Stomach (tissue), 9 donors: ENCODE measurements around the gene PCBD1. TPM values are rescaled to one million over a fixed set of nuclear protein-coding genes. Genes with fewer than 3 reads are reported as not detected.
A peak's percentile ranks its signal among the peaks of the same experiment; 100 is the strongest.

Experiments
- DNase-seq, 2 donors: peaks; one replicate each; pipeline versions ENCODE4 v3.0.0 to v3.0.0-alpha.2; 2013 to 2019
- H3K27ac ChIP-seq, 5 donors: fragments of 200-600 bp in 4 of 5; sonication (generic) in 4 of 5; one replicate each; pipeline ENCODE4 v1.5.1; 2013 to 2019; ENCODE audit warnings: mild to moderate bottlenecking in 1 of 5, moderate library complexity in 1 of 5
- H3K27me3 ChIP-seq, 3 donors: fragments of 200-600 bp; sonication (generic); one replicate each; pipeline ENCODE4 v1.5.1; 2017 to 2019; ENCODE audit warnings: mixed run types in 1 of 3
- H3K36me3 ChIP-seq, 4 donors: fragments of 200-600 bp; sonication (generic); 1 replicate in 3 of 4; 2 replicates in 1 of 4; pipeline ENCODE4 v1.5.1; 2016 to 2019
- H3K4me1 ChIP-seq, 4 donors: fragments of 200-600 bp; sonication (generic); one replicate each; pipeline ENCODE4 v1.5.1; 2016 to 2019
- H3K4me3 ChIP-seq, 4 donors: fragments of 200-600 bp; sonication (generic) in 3 of 4; one replicate each; pipeline ENCODE4 v1.5.1; 2016 to 2019; ENCODE audit warnings: mild to moderate bottlenecking in 1 of 4
- H3K9me3 ChIP-seq, 4 donors: fragments of 200-600 bp; sonication (generic); one replicate each; pipeline ENCODE4 v1.5.1; 2016 to 2019
- EP300 ChIP-seq: sonication (generic); formaldehyde crosslinking; IDR thresholded peaks from one replicate; pipeline ENCODE4 v1.6.1; 2017; ENCODE audit warnings: antibody characterized with exemption
- POLR2A ChIP-seq, 4 donors: fragments of 450-650 bp; IDR thresholded peaks; one replicate each; pipeline ENCODE4 v1.6.1; 2016; ENCODE audit warnings: antibody characterized with exemption in 4 of 4, control low read depth in 2 of 4, mild to moderate bottlenecking in 1 of 4, moderate library complexity in 1 of 4
- POLR2AphosphoS5 ChIP-seq, 3 donors: sonication (generic); formaldehyde crosslinking; IDR thresholded peaks; one replicate each; pipeline ENCODE4 v1.6.1; 2016; ENCODE audit warnings: antibody characterized with exemption in 3 of 3
- WGBS, 5 donors: extraction: QIAGEN DNeasy Blood & Tissue Kit in 3 of 5; methylation state at CpG; one replicate each; pipeline versions ENCODE4 v1.1.5 to v1.1.7; 2013 to 2018; 5-methylcytosine and 5-hydroxymethylcytosine counted together
- intact Hi-C: fragments of 100-400 bp; cut with DNase I; formaldehyde crosslinking; loops from one replicate; pipeline ENCODE4 v1.15.1; 2023; ENCODE audit warnings: low total_unique reads
- polyA plus RNA-seq, 3 donors: library from polyadenylated mRNA; stranded (reverse); fragments of 200-250 nt; gene quantifications; one replicate each; pipeline ENCODE4 v1.2.3, GENCODE V29; 2013
- total RNA-seq, 5 donors: library from RNA; depleted of rRNA; stranded (reverse); fragments of >200 nt; gene quantifications; one replicate each; pipeline versions ENCODE4 v1.1.0 to v1.2.3, GENCODE V29; 2014 to 2016
- TF ChIP-seq, protein P1 (sequence below), 7 experiments: fragments of 450-650 bp in 4 of 7; fragments of 200-600 bp in 3 of 7; sonication (generic) in 3 of 7; IDR thresholded peaks; one replicate each; pipeline ENCODE4 v1.5.1; 2016 to 2019; ENCODE audit warnings: antibody characterized with exemption in 7 of 7, control low read depth in 2 of 7, mild to moderate bottlenecking in 1 of 7
- donor health status: healthy with polysubstance abuse.
- donor health status: Bipolar disorder and iron deficiency.
- donor health status: healthy.

The PCBD1 gene
- total and polyA plus RNA-seq, 8 donors = 29.4 to 130 (median 66.1) TPM

DNA sequence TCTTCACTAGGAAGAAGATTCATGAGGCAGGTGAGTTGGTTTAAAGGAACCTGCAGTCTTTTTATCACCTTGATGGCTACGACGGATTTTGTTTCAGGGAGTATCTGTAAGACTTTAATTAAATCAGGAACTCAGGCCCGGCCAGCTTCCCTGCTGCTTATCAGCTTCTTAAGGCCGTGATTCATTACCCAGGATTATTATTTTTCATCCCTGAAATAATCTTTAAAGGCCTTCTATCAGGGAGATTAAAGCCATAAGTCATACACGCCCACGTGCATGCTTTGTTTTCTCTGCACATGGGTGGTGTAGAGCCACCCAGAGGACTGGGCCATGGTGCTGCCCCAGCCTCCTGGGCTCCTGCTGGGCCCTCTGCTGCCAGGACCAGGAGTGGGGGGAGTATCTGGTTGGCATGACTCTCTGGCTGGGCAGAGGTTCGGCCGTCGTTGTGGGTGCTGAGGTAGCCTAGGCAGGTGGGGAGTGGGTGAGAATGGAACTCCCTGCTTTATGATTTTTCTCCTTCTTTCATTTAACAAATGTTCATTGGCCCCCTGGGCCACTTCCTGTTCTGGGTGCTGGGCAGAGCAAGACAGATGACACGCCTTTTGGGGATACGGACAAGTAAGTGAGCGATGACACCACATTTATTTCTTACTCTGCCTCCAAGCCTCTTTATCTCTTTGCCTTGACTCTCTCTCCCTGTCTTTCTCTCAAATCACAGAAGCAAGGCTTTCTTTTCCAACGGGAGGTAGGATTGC lies 39.0 kb upstream of the PCBD1 start:
- intact Hi-C loops = no loop called here
- no peak overlapping the region for H3K4me3 ChIP-seq
- peak; percentile 28 to 49 for DNase-seq
- no peak overlapping the region for H3K27ac ChIP-seq
- H3K27me3 ChIP-seq = peaks cover 0 to 5% (median 0%) of the 10 kb centered on the region in 3 donors
- TF ChIP-seq, protein P1, sequence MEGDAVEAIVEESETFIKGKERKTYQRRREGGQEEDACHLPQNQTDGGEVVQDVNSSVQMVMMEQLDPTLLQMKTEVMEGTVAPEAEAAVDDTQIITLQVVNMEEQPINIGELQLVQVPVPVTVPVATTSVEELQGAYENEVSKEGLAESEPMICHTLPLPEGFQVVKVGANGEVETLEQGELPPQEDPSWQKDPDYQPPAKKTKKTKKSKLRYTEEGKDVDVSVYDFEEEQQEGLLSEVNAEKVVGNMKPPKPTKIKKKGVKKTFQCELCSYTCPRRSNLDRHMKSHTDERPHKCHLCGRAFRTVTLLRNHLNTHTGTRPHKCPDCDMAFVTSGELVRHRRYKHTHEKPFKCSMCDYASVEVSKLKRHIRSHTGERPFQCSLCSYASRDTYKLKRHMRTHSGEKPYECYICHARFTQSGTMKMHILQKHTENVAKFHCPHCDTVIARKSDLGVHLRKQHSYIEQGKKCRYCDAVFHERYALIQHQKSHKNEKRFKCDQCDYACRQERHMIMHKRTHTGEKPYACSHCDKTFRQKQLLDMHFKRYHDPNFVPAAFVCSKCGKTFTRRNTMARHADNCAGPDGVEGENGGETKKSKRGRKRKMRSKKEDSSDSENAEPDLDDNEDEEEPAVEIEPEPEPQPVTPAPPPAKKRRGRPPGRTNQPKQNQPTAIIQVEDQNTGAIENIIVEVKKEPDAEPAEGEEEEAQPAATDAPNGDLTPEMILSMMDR (IDR thresholded peaks at IDR 0.05) = no peak
- TF ChIP-seq EP300 (no peak), POLR2A (IDR thresholded peaks at IDR 0.05) (no peak), POLR2AphosphoS5 (IDR thresholded peaks at IDR 0.05) (peak in 1 of 3 donors; percentile 62)
- peaks cover 0 to 21% (median 3%) of the 10 kb centered on the region in 4 donors for H3K4me1 ChIP-seq
- no peaks in the 10 kb centered on the region for H3K36me3 ChIP-seq
- WGBS, 5 donors = 42 to 59% (median 45%) methylated on average over 13 of the region's 13 CpGs
- H3K9me3 ChIP-seq = no peaks in the 10 kb centered on the region

DNA sequence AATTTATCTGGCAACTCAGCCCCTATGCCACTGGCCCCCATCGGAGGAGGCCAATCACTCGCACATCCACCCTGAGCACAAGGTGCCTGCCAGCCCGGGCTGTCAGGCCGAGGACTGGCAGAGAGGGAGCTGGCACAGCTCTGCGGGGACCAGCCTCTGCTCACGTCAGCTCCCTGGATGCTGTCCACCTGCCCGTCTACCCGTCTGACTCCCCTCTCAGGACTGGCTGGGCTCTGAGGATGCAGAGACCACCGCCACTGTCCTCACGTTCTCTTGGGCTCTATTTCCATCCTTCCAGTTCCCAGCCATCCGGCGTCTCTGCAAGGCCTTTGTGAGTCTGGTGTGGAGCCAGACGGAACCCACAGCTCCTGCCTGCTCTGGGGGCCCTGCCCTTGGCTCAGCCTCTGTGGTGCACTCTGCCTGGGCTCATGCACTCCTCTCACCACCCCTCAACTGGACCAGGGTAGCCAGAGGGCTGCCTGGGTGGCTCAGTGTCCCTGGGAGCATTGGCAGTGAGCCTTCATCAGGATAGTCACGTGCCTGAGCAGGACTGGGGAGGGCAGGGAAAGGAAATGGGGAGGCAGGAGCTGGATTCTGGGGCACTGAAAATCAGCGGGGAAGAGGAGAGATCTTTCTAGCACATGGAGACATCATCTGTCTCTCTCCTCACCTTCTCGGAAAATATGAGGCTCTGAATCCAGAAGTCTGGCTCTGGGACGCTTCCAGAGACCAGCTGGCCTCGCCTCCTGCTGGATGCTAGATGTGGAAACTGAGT lies 38.0 kb upstream of the PCBD1 start:
- intact Hi-C loops = no loop called here
- Histone ChIP-seq H3K4me3 (no peak overlapping the region), H3K27me3 (no peaks in the 10 kb centered on the region), H3K36me3 (no peaks in the 10 kb centered on the region), H3K27ac (no peak overlapping the region), H3K9me3 (no peaks in the 10 kb centered on the region), H3K4me1 (peaks cover 0 to 21% (median 3%) of the 10 kb centered on the region in 4 donors)
- TF ChIP-seq, protein P1 (IDR thresholded peaks at IDR 0.05) = no peak
- no peak for TF ChIP-seq POLR2AphosphoS5 (IDR thresholded peaks at IDR 0.05)
- TF ChIP-seq EP300 = no peak
- TF ChIP-seq POLR2A (IDR thresholded peaks at IDR 0.05) = no peak
- no peak for DNase-seq
- 70 to 79% (median 76%) methylated on average over 16 to 18 of the region's 18 CpGs for WGBS, 5 donors

DNA sequence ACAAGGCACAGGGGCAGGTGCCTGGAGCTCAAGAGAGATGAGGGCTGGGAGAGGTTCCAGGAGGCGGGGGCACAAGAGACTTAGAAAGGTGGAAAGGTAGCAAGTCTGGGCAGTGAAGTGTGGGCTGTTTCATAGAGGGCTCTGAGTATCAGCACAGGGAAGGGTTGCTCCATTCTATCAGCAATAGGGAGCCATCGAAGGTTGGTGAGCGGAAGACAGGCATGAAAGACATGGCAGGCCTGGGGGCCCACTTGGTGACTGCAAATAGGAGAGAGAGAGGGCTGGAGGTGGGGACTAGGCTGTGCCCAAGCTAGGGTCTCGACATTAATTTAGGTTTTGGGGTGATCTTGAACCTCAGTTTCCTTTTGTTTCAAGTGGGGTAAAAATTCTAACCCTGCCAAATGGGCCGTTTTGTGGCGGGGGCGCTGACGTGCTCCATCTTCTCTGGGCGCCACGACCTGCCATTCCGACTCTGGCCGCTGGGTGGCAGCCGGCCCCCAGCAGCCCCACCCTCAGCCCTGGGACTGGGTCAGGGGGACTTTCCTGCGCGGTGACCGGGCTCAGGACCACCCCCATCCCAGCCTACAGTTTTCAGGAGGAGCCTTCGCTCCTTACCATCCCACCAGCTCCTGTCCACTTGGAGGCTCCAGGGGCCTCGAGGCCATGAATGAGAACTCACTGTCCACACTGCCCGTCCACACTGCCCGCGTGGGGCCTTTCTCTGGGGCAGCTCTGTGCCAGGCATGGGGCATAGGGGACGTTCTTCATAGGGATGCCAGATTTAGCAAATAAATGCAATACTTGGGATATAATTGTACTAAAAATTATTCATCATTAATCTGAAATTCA lies 37.2 kb upstream of the PCBD1 start:
- WGBS, 5 donors = 25 to 28% (median 27%) methylated on average over 21 to 22 of the region's 22 CpGs

More for the DNA sequence above, 37.2 kb upstream of the PCBD1 start:
- Histone ChIP-seq H3K27ac (no peak overlapping the region), H3K27me3 (peaks cover 0 to under 1% (median 0%) of the 10 kb centered on the region in 3 donors), H3K36me3 (no peaks in the 10 kb centered on the region), H3K9me3 (no peaks in the 10 kb centered on the region), H3K4me1 (peaks cover 0 to 21% (median 3%) of the 10 kb centered on the region in 4 donors), H3K4me3 (no peak overlapping the region)
- intact Hi-C loops = no loop called here
- TF ChIP-seq, protein P1 (IDR thresholded peaks at IDR 0.05) = peak in 5 of 7 experiments; percentile 67 to 97 (median 93)
- no peak for TF ChIP-seq POLR2A (IDR thresholded peaks at IDR 0.05)
- TF ChIP-seq EP300 = no peak
- no peak for TF ChIP-seq POLR2AphosphoS5 (IDR thresholded peaks at IDR 0.05)
- peak; percentile 55 to 77 for DNase-seq
